ENCODE data around the gene PRDM8. TPM values are rescaled to one million over a fixed set of nuclear protein-coding genes. Genes with fewer than 3 reads are reported as not detected.

PRDM8 gene
- total and polyA plus RNA-seq, 2 of the 8 experiments (the other 6 are each of a cell fraction or from before 2014, with no cell fraction given), result not detected

DNA sequence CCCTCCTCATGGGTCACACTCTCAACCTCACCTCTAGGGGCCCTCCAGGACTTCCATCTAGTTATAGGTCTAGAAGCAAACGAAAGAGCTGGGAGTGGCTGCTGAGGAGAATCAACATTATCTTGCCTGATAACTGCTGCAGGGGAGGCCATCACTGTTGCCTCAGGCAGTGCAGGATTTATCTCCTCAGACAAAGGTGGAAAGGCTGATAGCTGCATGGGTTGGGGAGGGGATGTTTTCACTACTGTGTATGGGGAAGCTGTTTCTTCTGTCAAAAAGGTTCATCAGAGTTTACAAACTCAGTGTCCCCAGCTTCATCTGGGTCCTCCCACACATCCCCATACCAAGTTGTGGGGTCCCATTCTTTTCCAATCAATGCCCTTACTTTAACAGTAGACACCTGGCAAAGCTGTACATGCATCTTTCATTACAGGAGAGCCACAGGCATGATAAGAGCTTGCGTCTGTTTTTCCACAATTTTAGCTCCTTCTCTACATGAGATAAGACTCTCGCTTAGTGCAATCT lies 17.6 kb upstream of the PRDM8 start:
- Histone ChIP-seq H2BK12ac (ENCODE audit: low read depth, low read length) (no peak overlapping the region), H3K9ac (replicated peaks in 1 of 4; ENCODE audit: extremely low read depth in 1 of 4, low read depth in 3 of 4, low read length in 3 of 4) (no peak overlapping the region), H3K36me3 (ENCODE audit: control insufficient read depth in 2 of 4, insufficient read depth in 4 of 4, low read length in 3 of 4) (no peaks in the 10 kb centered on the region), H3K23me2 (ENCODE audit: low read depth, low read length) (peaks cover 11% of the 10 kb centered on the region; the same call in 1 of the 2 replicates), H3K18ac (ENCODE audit: extremely low read depth, low read length) (no peak overlapping the region), H3K14ac (ENCODE audit: insufficient read length) (no peak overlapping the region), H2AK5ac (ENCODE audit: low read depth, low read length) (no peak overlapping the region), H2AFZ (ENCODE audit: low read length) (no peak overlapping the region), H3K4me1 (replicated peaks in 1 of 4; ENCODE audit: control insufficient read depth in 3 of 4, insufficient read depth in 4 of 4, low read length in 3 of 4) (peaks cover 0 to 9% (median 5%) of the 10 kb centered on the region in 4 experiments; a peak in 5 of 7 replicates), H2BK5ac (ENCODE audit: low read depth, low read length) (no peak overlapping the region), H4K5ac (ENCODE audit: insufficient read length, low read depth, low read length) (no peak overlapping the region), H4K8ac (ENCODE audit: extremely low read depth, insufficient read depth, low read length) (no peak overlapping the region), H4K20me1 (replicated peaks in 1 of 2; ENCODE audit: control insufficient read depth in 1 of 2, insufficient read depth in 2 of 2, low read length in 2 of 2) (peaks cover 0 to 3% of the 10 kb centered on the region in 2 experiments), H2BK20ac (ENCODE audit: low read length) (no peak overlapping the region), H3K27ac (ENCODE audit: low read depth, low read length) (no peak overlapping the region), H3K56ac (replicated peaks; ENCODE audit: insufficient read length, low read depth, low read length) (no peak overlapping the region), H3K79me1 (ENCODE audit: low read depth, low read length) (no peaks in the 10 kb centered on the region), H3K4me3 (ENCODE audit: extremely low read depth in 1 of 4, insufficient read depth in 2 of 4, low read depth in 3 of 4, low read length in 4 of 4) (no peak overlapping the region), H2BK15ac (ENCODE audit: low read length) (no peak overlapping the region), H3K4me2 (ENCODE audit: insufficient read depth in 1 of 2, low read depth in 2 of 2, low read length in 2 of 2) (no peak overlapping the region), H4K91ac (replicated peaks; ENCODE audit: insufficient read length, low read length) (no peak overlapping the region), H3K9me3 (ENCODE audit: insufficient read depth in 2 of 2, low read depth in 1 of 2, low read length in 1 of 2) (no peaks in the 10 kb centered on the region; a peak in 1 of 4 replicates), H2BK120ac (replicated peaks; ENCODE audit: low read depth, low read length) (no peak overlapping the region), H3K27me3 (replicated peaks in 1 of 4; ENCODE audit: control insufficient read depth in 3 of 4, extremely low read depth in 1 of 4, insufficient read depth in 3 of 4, low read length in 3 of 4) (peaks cover 19 to 38% (median 28%) of the 10 kb centered on the region in 4 experiments), H3K79me2 (ENCODE audit: control insufficient read depth in 1 of 2, insufficient read depth in 2 of 2, low read length in 2 of 2) (no peaks in the 10 kb centered on the region), H3K4ac (replicated peaks; ENCODE audit: insufficient read length, low read depth, low read length) (no peak overlapping the region), H3K23ac (ENCODE audit: insufficient read length) (no peak overlapping the region)
- FAIRE-seq (no peak), DNase-seq (ENCODE audit: low read depth in 1 of 2, low spot score in 2 of 2) (no peak)
- 85% methylated on average over 3 of the region's 3 CpGs; no CpG with 5 or more reads in 1 of the 2 experiments for WGBS, 2 experiments (ENCODE audit: extremely low coverage in 1 of 2, insufficient coverage in 1 of 2, insufficient read length in 1 of 2, insufficient replicate concordance in 2 of 2, low coverage in 1 of 2, low lambda C conversion rate in 2 of 2, missing lambda C conversion rate in 1 of 2)
- ChIA-PET CTCF (ENCODE audit: partially characterized antibody) (interaction anchor here (0.6 to 1.9 kb wide), 6 partner anchors 23 to 1228 kb away, joined by 3 to 5 read pairs (median 4); no protein-coding TSS in a partner anchor), POLR2A (ENCODE audit: partially characterized antibody) (no interaction called here)
- TF ChIP-seq, protein P1, sequence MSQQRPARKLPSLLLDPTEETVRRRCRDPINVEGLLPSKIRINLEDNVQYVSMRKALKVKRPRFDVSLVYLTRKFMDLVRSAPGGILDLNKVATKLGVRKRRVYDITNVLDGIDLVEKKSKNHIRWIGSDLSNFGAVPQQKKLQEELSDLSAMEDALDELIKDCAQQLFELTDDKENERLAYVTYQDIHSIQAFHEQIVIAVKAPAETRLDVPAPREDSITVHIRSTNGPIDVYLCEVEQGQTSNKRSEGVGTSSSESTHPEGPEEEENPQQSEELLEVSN (IDR thresholded peaks at IDR 0.05), result no peak
- TF ChIP-seq TAF1 (IDR thresholded peaks at IDR 0.05; ENCODE audit: low read depth, low read length), result no peak
- TF ChIP-seq BRCA1 (IDR thresholded peaks at IDR 0.05; ENCODE audit: low read depth, low read length), result no peak
- TF ChIP-seq RNF2 (IDR thresholded peaks at IDR 0.05; ENCODE audit: borderline replicate concordance, low read depth, low read length, missing control alignments, poor library complexity, severe bottlenecking), result no peak
- TF ChIP-seq SAP30 (IDR thresholded peaks at IDR 0.05; ENCODE audit: insufficient read depth, insufficient replicate concordance, low read length), result no peak
- no peak for TF ChIP-seq JUND (IDR thresholded peaks at IDR 0.05; ENCODE audit: low read length)
- TF ChIP-seq CHD2 (IDR thresholded peaks at IDR 0.05; ENCODE audit: low read length), result no peak
- TF ChIP-seq YY1 (IDR thresholded peaks at IDR 0.05; ENCODE audit: low read depth, low read length), result no peak
- TF ChIP-seq, protein P2, sequence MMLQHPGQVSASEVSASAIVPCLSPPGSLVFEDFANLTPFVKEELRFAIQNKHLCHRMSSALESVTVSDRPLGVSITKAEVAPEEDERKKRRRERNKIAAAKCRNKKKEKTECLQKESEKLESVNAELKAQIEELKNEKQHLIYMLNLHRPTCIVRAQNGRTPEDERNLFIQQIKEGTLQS (IDR thresholded peaks at IDR 0.05; ENCODE audit: insufficient read depth, low read depth, low read length), result no peak

Measured in H1 (cell line).